SJSA1 (cell line): ENCODE data around the gene MRAP. TPM values are rescaled to one million over a fixed set of nuclear protein-coding genes. Genes with fewer than 3 reads are reported as not detected.

ENCODE experiments used
- DNase-seq, 2 experiments: peaks; one replicate each; pipeline ENCODE4 v3.0.0-alpha.2; 2015 to 2020; ENCODE audit warnings: low spot score in 2 of 2, low read depth in 1 of 2
- H3K27ac ChIP-seq: fragments of 250-450 bp; sonication (Bioruptor Pico); 2 replicates; pipeline ENCODE4 v1.5.1; 2020; ENCODE audit warnings: mild to moderate bottlenecking, moderate library complexity
- H3K27me3 ChIP-seq: fragments of 250-450 bp; sonication (Bioruptor Pico); replicated peaks from 2 replicates; pipeline ENCODE4 v1.5.1; 2020; ENCODE audit warnings: mild to moderate bottlenecking, moderate library complexity
- H3K36me3 ChIP-seq: fragments of 250-450 bp; sonication (Bioruptor Pico); 2 replicates; pipeline ENCODE4 v1.5.1; 2020; ENCODE audit warnings: mild to moderate bottlenecking
- H3K4me1 ChIP-seq: fragments of 250-450 bp; sonication (Bioruptor Pico); replicated peaks from 2 replicates; pipeline ENCODE4 v1.6.1; 2021; ENCODE audit warnings: mild to moderate bottlenecking
- H3K4me3 ChIP-seq: fragments of 250-450 bp; sonication (Bioruptor Pico); 2 replicates; pipeline ENCODE4 v1.5.1; 2020; ENCODE audit warnings: mild to moderate bottlenecking
- H3K9me3 ChIP-seq: fragments of 250-450 bp; sonication (Bioruptor Pico); replicated peaks from 2 replicates; pipeline ENCODE4 v1.5.1; 2020; ENCODE audit warnings: mild to moderate bottlenecking
- total RNA-seq: library from RNA; depleted of rRNA; stranded (reverse); fragments of >200 nt; shearing (Covaris generic); gene quantifications from 2 replicates; pipeline ENCODE4 v1.2.3, GENCODE V29; 2014

The MRAP gene
- total RNA-seq, 1 experiment from 2014 or later, result not detected

DNA sequence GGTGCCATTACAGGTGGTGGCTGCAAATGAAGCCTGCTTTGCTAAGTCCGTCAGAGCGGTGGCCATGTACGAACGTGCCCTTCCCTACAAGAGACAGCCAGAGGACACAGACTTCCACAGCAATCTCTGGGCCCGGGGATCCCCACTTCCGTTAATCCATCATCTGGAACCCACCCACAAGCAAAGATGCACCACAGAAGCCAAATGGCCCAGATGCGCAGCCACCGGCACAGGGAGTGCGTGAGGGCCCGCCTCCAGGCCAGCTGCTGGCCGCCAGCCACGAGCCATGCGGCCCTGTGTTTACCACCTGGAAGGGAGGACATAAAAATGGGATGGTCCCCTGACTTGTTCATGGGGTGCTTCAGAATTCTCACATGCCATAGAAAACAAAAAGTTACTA is 22.1 kb downstream of the MRAP start:
- H3K4me1 ChIP-seq, result no peaks in the 10 kb centered on the region
- H3K9me3 ChIP-seq, result no peaks in the 10 kb centered on the region
- no peaks in the 10 kb centered on the region for H3K27me3 ChIP-seq
- no peak overlapping the region for H3K27ac ChIP-seq
- H3K36me3 ChIP-seq, result peaks cover 100% of the 10 kb centered on the region
- H3K4me3 ChIP-seq, result no peak overlapping the region
- DNase-seq, result no peak

DNA sequence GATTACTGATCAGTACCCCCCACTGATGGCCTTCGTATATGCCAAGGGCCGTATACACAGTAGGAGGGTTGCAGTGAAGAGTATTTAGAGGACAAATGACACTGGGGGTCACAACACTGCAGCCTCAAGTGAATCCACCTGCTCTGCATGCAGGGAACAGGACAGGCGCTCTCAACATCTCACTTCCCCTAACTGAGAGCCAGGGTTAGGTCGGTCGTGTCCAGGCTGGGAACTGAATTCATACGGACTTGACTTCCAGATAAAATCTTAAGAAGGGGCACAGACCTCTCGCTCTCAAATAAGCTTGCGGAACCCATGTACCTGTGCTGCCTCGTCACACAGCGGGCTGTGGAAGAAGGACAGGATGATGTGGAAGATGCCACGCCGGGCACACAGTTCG is 22.8 kb downstream of the MRAP start:
- no peak for DNase-seq
- Histone ChIP-seq H3K4me3 (no peak overlapping the region), H3K27me3 (no peaks in the 10 kb centered on the region), H3K9me3 (no peaks in the 10 kb centered on the region), H3K27ac (no peak overlapping the region), H3K36me3 (peaks cover 100% of the 10 kb centered on the region), H3K4me1 (no peaks in the 10 kb centered on the region)

DNA sequence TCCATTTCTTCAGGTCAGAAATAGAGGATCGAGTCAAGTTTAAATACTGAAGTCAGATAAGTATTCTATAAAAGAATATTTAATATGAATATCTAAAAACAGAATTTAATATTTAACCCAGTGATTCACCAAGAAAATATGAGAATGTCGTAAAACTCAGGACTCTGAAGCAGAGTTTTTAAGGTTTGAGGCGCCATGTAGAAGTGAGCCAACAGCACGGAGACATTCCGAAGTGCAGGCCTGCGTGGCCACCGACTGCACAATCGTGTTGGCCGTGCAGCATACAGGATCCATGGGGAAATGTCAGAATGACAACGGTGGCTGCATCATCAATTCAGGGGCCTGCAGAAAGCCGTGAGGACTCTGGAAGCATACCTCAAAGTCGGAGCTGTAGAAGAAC is 23.4 kb downstream of the MRAP start:
- H3K4me3 ChIP-seq, result no peak overlapping the region
- no peak for DNase-seq
- no peaks in the 10 kb centered on the region for H3K4me1 ChIP-seq
- no peaks in the 10 kb centered on the region for H3K9me3 ChIP-seq
- no peaks in the 10 kb centered on the region for H3K27me3 ChIP-seq
- no peak overlapping the region for H3K27ac ChIP-seq
- peaks cover 98% of the 10 kb centered on the region for H3K36me3 ChIP-seq

DNA sequence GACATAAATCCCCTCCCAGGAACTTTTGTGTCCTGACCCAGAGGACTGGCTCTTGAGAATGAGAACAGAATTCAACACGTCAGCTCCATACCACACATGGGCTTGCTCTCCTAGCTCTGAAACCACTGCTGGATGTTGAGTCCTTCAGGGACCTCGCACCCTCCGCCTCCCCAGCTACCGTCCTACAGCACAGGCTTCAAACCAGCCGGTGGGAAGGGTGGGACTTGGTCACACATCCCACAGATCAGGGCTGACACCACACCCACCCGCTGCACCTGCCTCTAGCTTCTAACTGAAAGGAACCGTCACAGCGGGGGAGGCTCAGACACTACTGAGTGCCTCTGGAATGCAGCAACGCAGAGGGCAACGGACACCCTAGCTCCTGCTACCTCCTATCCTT is 24.0 kb downstream of the MRAP start:
- peaks cover 96% of the 10 kb centered on the region for H3K36me3 ChIP-seq
- no peaks in the 10 kb centered on the region for H3K27me3 ChIP-seq
- H3K4me1 ChIP-seq, result no peaks in the 10 kb centered on the region
- H3K9me3 ChIP-seq, result no peaks in the 10 kb centered on the region
- DNase-seq, result no peak
- no peak overlapping the region for H3K27ac ChIP-seq
- H3K4me3 ChIP-seq, result no peak overlapping the region

DNA sequence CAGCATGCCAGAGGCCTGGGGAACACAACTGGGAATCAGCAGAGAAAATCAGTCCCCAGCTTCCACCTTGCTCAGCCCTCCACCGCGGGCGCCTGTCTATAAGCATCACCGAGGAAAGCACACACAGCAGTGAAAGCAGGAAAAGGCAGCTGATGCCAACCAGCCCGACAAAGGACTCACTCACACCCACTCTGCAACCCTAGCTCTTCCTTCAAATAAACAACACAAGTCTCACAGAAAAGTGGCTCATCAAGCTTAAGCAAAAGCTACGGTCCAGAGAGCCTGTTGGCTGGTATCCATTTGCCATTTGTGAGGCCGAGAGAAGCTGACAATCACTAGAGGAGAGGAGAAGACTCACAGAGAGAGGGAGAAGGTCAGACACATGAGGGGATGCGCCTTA is 27.1 kb downstream of the MRAP start:
- peaks cover 79% of the 10 kb centered on the region for H3K36me3 ChIP-seq
- no peaks in the 10 kb centered on the region for H3K4me1 ChIP-seq
- no peaks in the 10 kb centered on the region for H3K27me3 ChIP-seq
- DNase-seq, result no peak
- no peak overlapping the region for H3K4me3 ChIP-seq
- H3K27ac ChIP-seq, result no peak overlapping the region
- no peaks in the 10 kb centered on the region for H3K9me3 ChIP-seq

DNA sequence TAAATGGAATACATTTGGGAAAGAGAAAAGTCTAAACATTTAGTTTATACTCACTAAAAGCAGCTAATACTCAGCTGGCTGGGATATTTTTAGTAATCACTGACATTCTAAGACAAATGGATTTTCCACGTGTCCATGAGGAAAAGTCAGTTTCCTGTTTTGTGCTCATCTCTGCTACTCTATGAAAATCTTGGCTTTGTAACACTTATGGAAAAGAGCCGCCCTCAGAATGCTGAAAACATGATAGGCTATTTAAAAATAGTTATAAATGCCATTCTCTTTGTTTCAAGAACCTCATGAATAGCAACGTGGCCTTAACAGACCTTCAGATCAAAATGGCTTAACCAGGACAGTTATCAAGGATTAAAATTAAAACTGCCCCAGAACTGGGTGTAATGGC is 29.9 kb downstream of the MRAP start:
- Histone ChIP-seq H3K27ac (no peak overlapping the region), H3K4me3 (no peak overlapping the region), H3K27me3 (no peaks in the 10 kb centered on the region), H3K9me3 (no peaks in the 10 kb centered on the region), H3K4me1 (no peaks in the 10 kb centered on the region), H3K36me3 (peaks cover 67% of the 10 kb centered on the region)
- DNase-seq, result no peak

DNA sequence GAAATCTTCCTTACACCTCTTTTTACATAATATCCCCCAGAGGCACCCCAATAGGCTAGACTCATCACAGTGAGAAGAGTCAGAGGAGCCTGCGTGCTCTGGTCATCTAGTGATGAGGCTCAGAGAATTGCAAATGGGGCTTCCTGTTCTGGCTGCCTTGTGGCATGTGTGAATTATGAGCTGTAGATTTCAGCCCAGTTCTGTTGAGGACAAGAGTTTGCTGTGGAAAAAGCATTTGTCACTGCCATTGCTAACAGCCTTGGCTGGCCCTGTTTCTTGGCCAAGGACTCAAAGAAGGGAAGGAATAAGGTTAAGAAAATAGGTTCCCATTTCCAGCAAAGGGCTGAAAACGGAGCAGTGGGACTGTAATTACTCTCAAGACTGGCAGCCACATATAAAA is 30.7 kb downstream of the MRAP start:
- no peak for DNase-seq
- H3K4me3 ChIP-seq, result no peak overlapping the region
- no peaks in the 10 kb centered on the region for H3K27me3 ChIP-seq
- H3K4me1 ChIP-seq, result no peaks in the 10 kb centered on the region
- peaks cover 67% of the 10 kb centered on the region for H3K36me3 ChIP-seq
- no peak overlapping the region for H3K27ac ChIP-seq
- H3K9me3 ChIP-seq, result no peaks in the 10 kb centered on the region

DNA sequence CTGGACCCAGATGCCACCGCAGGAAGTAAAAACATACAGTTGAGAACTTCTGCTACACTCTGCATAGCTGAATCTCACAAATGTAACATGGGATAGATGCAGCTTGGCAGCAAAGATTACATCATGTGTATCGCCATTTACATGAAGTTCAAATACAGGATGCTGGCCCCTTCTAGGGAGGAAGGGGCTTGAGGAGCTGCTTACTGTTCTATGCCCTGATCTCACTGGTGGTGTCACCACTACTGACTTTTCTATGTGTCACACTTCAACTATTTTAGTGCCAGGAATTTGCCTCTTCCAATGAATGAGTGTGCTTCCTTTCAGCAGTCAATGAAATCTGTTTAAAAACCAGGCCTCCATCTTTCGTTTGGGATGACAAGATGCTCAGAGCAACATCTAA is 31.1 kb downstream of the MRAP start:
- no peak for DNase-seq
- Histone ChIP-seq H3K9me3 (no peaks in the 10 kb centered on the region), H3K4me3 (no peak overlapping the region), H3K27me3 (no peaks in the 10 kb centered on the region), H3K4me1 (no peaks in the 10 kb centered on the region), H3K36me3 (peaks cover 67% of the 10 kb centered on the region), H3K27ac (no peak overlapping the region)

DNA sequence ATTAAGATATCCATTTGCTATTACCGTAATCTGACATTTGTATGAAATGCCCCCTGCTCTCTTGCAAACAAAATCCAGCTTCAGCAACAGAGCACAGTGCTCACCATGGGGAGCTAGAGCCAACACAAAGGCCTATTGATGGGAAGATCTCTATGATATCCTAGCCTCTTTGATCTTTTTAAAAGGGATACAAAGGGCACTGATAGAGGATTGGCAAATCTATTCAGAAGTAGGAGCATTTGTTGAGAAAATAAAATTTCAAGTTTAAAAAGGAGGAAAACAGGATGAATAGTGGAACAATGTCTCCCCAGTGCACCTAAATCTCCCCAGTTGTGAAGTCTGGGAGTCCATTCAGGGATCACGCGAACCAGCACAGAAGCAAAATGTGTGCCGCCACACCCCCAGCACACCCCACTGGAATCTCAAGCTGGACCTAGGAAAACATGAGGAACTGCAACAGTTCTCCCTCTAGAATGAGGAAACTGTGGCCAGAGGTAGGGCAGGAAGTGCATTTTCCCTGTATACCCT is 32.2 kb downstream of the MRAP start:
- Histone ChIP-seq H3K9me3 (no peaks in the 10 kb centered on the region), H3K4me1 (no peaks in the 10 kb centered on the region), H3K36me3 (peaks cover 67% of the 10 kb centered on the region), H3K4me3 (no peak overlapping the region), H3K27me3 (no peaks in the 10 kb centered on the region), H3K27ac (no peak overlapping the region)
- DNase-seq, result no peak

DNA sequence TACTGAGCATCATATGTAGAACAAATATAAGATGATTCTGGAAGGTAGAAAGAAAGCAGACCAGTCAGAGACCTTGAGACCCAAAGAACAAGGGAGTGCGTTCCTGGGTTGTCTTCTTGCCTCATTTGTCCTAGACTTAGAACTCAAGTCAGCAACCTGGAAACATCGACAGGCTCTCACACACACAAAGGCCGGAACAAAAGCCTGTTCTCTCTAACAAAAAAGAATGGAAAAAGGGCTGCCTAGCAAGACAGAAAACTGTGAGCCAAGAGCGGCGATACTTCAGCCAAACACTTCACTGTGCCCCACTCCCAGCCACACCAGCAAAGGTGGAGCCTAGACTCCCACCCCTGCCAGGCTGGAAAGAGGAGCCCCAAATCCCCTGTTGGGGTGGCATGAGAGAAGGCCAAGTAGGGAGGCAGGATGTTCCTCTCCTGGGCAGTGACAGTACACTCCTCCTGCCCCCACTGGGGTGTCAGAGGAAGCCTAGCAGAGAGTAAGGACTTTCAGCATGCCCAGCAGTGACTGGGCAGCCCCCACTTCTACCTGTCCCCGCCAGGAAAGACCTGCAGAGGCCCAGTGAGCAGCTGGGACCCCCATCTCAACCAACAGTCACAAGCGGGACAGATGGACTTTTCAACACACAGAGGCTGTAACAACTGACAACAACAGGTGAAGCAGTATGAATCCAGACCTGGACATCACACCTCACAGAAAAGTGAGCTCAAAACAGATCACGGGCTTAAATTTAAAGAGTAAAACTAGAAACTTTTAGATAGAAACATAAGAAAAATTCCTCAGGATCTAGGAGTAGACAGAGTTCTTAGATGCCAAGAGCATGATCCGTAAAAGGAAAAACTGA is 33.0 kb downstream of the MRAP start:
- Histone ChIP-seq H3K9me3 (no peaks in the 10 kb centered on the region), H3K27ac (no peak overlapping the region), H3K36me3 (peaks cover 65% of the 10 kb centered on the region), H3K27me3 (no peaks in the 10 kb centered on the region), H3K4me1 (no peaks in the 10 kb centered on the region), H3K4me3 (no peak overlapping the region)
- DNase-seq, result no peak

DNA sequence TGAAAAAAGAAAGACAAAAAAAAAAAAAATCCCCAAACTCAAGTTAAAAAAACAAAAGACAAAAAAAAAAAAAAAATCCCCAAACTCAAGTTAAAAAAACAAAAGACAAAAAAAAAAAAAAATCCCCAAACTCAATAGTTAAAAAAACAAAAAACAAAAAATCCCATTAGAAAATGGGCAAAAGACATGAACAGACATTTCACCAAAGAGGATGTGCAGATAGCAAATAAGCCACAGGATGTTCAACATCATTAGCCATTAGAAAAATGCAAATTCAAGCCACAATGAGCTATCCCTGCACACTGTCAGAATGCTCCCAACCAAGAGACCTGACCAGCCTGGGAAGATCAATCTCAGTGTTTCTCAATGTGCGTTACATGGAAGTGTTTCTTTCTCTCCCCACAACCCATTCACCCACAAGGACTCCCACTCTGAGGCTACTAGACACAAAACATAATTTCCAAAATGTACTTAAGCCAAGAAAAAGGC is 33.9 kb downstream of the MRAP start:
- no peaks in the 10 kb centered on the region for H3K27me3 ChIP-seq
- H3K27ac ChIP-seq, result no peak overlapping the region
- DNase-seq, result no peak
- no peak overlapping the region for H3K4me3 ChIP-seq
- peaks cover 68% of the 10 kb centered on the region for H3K36me3 ChIP-seq
- H3K9me3 ChIP-seq, result no peaks in the 10 kb centered on the region
- no peaks in the 10 kb centered on the region for H3K4me1 ChIP-seq

DNA sequence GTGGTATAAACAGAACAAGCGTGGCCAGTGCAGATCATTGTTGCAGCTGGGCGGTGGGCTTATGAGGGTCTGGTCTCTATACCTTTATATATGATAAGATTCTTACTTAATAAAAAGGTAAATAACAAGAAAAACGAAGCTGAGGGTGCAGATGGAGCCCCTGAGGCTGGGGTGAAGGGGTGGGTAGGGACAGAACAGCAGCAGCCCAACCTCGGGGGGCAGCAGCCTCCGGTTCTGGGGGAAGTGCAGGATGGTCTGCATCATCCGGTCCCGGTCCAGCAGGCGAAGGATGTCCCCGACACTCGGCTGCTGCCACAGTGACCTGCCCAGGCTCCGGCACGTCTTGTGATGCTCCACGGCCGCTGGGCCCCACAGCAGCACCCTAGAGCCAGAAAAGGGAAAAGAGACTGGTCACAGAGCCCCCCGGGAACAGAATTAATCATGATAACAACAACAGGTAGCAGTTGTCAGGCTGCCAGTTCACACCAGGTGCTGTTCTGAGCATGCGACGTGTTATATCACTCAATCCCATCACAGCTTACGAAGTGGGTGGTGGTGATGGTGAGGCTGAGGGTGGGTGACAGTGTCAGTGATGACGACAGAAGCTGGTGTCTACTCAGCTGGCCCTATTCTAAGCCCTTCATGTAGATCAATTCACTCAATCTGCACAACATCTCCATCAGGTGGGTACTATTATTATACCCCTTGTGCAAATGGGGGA is 35.5 kb downstream of the MRAP start:
- no peak for DNase-seq

DNA sequence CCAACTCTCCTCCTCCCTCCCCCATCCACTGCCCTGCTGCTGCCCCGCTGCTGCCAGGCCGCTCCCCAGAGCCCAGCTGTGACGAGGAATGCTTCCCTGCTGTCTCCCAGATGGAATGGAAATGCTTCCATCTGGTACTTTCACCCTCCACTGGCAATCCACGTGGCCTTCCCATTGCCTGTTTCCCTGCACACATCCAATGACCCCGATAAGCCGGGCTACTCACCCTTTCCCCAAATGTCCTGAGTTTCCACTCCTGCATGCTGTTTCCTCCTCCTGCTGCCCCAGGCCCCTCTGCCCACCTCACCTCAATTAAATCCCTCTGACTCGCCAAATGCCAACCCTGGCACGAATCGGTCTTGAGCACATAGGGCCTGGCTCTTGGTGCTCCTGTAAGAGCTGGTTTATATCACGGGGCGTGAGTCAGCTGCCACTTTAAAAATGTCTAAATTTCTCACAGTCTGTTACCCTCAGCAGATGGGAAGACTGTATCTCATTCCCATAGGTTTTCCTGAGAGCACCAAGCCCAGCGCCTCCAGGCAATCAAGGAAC is 36.4 kb downstream of the MRAP start:
- Histone ChIP-seq H3K27me3 (no peaks in the 10 kb centered on the region), H3K36me3 (peaks cover 81% of the 10 kb centered on the region), H3K4me3 (no peak overlapping the region), H3K4me1 (0 out of 2 replicates have a peak, but pooled peaks cover 5% of the 10 kb centered on the region), H3K9me3 (no peaks in the 10 kb centered on the region), H3K27ac (no peak overlapping the region)
- DNase-seq, result no peak

More for the DNA sequence above, 35.5 kb downstream of the MRAP start:
- Histone ChIP-seq H3K36me3 (peaks cover 72% of the 10 kb centered on the region), H3K9me3 (no peaks in the 10 kb centered on the region), H3K4me1 (no peaks in the 10 kb centered on the region), H3K4me3 (no peak overlapping the region), H3K27ac (no peak overlapping the region), H3K27me3 (no peaks in the 10 kb centered on the region)
